Activated naive CD4-positive, alpha-beta T cell treated with Interleukin-2 at 50 U/mL for 16 hours (primary cell): ENCODE data around the gene FAM234A.

Experiments used
- DNase-seq: peaks from one replicate; pipeline ENCODE4 v3.0.0-alpha.2; 2020

FAM234A gene

GRCh38 chr16:283033-283805 lies 48.6 kb downstream of the FAM234A start, which contains the start of gene PDIA2:
Gene PDIA2, plus strand, starts transcription at chr16:283164. Its CDS starts 6 bp downstream, at chr16:283170.
- DNase-seq = no peak

DNA sequence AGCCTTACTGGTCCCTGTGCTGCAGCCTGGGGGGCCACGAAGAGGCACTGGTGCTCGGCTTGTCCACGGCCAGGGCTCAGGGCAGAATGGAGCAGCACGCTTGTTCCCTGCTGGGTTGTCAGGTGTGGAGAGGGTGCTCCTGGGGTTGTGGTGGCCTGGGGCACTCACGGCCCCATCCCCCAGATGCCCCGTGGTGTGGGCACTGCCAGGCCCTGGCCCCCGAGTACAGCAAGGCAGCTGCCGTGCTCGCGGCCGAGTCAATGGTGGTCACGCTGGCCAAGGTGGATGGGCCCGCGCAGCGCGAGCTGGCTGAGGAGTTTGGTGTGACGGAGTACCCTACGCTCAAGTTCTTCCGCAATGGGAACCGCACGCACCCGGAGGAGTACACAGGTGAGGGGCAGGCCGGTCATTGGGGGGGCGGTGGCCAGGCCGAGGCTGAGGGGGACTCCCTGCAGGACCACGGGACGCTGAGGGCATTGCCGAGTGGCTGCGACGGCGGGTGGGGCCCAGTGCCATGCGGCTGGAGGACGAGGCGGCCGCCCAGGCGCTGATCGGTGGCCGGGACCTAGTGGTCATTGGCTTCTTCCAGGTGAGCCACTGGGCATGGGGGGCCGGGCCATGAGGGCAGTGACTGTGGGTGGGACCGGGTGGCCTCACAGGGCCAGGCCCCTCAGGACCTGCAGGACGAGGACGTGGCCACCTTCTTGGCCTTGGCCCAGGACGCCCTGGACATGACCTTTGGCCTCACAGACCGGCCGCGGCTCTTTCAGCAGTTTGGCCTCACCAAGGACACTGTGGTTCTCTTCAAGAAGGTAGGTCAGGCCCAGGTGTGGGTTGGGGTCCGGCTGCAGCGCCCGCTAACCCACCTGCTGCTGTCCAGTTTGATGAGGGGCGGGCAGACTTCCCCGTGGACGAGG lies 49.8 kb downstream of the FAM234A start:
- no peak for DNase-seq

- no peak for DNase-seq
Observed at GRCh38 chr16:285146-286055, 50.8 kb downstream of the FAM234A start.

GRCh38 chr16:286491-287297 lies 52.1 kb downstream of the FAM234A start:
- DNase-seq = no peak

DNA sequence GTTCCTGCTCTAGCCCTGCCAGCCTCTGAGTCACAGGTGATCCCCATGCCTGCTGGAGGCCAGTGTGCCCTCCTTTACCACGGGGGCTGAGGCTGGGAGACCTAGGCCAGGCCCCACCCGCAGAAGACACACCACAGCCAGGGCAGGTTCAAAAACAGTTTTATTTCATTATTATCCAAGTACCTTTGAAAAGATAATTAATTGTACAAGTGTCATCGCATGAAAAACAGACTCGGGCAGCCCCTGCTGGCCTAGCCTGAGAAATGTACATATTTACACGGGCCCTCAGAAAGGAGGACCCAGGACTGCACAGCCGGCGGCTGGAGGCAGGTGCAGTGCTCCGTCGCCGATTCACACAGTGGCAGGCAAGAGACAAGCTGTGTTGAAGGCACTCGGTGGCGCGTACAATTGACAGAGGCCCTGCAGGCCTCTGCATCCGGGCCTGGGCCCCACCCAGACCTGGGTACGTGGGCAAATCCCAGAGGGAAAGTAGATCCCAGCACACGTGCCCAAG lies 52.7 kb downstream of the FAM234A start:
- no peak for DNase-seq

GRCh38 chr16:287981-288920 lies 53.6 kb downstream of the FAM234A start:
- no peak for DNase-seq

GRCh38 chr16:289395-289997 lies 54.9 kb downstream of the FAM234A start:
- no peak for DNase-seq

DNA sequence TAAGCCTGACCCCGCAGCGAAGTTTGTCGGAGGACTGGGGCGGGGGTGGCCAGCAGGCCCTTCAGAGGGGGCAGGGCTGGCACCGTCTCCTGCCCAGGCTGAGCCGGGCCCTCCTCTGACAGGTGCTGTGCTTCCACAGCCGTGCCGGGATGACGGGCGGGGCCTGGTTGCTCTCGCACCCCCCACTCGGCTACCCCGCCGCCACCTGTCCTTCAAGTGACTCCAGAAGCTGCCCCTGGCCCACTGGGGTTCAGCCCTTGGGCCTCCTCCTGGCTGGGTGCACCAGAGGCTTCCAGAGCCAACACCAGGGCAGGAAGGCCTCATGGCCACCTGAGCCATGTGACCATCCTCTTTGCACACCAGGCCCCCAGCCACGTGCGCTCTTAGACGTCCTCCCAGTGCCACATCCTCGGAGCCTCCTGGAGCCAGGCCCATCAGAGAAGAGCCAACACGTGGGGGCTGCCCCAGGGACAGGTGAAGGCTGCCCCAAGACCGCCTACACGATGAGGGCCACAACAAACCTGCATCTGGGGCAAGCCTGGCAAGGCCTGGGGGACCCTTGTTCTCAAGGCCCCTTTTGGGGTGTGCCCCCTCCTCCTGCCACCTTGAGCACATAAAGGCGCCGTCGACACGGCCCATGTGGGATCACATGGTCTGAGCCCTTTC lies 55.5 kb downstream of the FAM234A start:
- no peak for DNase-seq

DNA sequence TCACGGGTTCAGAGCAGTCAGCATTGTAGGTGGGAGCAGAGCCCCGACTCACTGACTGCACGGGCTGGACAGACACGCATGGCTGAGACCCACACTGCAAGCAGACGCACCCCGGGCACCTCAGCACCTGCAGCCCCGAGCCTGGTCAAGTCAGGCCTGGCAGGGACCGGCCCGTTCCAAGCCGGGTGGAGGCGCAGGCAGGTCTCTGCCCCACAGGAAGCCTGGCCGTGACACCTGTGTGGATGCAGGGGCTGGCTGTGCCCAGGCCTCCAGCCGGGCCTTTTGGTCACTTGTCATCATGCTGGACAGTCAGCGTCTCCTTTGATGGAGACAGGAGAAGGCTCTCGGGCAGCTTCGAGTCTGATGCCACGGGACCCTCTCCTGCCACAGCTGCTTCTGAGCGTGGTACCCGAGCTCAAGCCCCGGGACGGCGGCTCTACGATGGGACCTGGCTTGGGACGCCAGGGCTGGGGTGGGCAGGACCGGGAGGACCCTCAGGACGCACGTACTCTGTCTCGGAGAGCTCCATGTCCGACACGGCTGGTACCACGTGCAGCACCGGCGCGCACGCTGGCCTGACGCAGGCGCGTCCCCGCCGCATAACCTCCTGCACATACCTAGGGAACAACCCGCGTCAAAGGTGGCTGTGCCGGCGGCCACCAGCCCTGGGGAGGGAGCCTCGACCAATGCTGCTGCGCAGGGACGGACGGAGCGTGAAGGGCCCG lies 56.2 kb downstream of the FAM234A start:
- DNase-seq = no peak

DNA sequence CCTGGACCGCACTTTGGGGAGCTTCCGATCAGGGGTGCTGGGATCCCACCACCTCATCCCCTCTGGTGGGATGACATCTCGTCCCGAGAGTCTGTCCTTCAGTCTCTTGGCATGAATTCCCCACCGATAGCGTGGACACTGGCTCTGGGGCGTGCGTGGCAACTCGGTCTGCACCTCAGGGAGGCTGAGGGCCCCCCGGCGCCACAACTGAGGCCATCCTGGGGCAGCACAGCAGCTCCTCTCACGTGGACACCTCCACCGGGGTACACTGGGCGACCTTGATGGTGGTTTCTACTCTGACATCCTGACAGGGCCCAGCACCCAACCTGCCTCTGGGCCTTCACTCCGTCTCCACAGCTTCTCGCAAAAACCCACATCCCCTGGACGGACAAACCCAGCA lies 56.9 kb downstream of the FAM234A start:
- no peak for DNase-seq

DNA sequence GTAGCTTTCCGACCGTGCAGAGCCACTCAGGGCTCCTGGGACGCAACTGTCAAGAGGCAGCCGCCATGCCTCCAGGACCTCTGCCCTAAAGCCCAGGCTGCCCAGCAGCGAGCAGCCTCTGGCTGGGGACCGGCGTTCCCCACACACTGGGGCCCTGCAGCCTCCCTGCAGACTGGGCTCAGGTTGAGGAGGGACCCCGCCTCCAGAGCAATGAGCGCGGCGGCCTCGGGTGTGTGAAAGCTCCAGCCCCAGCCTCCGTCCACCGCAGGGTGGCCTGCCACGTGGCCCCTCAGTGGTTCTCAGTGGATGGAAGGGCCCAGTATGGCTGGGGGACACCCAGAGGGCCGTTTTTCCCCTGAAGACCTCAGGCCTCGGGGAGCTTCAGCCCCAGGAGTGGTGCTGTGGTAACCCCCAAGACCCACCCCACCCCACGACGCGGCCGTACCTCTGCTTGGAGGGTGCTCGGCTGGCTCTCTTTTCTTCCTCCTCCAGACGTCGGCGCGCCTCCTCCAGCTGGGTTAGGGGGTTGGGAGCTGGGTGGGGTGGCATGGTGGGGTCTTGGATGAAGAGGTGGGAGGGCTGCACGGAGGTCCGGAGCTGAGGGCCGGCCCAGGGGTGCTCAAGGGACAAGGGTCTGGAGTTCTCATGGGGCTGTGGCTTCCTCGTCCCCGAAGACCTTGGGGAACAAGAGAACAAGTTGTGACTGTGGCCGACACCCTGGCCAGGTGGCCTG lies 58.6 kb downstream of the FAM234A start:
- no peak for DNase-seq

DNA sequence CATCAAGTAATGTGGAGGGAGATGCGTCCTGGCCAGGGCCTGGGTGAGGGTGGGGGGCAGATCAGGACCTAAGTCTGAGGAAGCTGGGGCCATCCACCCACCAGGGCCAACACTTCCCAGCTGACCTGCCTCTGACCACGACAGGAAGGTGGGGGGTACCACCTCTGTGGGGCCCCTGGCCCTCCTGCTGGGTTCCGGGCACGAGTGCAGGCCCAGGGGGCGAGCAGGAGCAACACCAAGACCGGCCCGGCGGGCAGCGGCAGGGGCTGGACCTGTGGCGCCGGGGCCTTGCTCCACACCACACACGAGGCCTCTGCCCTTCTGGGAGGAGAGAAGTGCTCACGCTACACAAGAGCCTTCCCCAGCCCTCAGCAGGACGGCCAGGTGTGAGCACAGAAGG lies 61.7 kb downstream of the FAM234A start:
- DNase-seq = no peak

DNA sequence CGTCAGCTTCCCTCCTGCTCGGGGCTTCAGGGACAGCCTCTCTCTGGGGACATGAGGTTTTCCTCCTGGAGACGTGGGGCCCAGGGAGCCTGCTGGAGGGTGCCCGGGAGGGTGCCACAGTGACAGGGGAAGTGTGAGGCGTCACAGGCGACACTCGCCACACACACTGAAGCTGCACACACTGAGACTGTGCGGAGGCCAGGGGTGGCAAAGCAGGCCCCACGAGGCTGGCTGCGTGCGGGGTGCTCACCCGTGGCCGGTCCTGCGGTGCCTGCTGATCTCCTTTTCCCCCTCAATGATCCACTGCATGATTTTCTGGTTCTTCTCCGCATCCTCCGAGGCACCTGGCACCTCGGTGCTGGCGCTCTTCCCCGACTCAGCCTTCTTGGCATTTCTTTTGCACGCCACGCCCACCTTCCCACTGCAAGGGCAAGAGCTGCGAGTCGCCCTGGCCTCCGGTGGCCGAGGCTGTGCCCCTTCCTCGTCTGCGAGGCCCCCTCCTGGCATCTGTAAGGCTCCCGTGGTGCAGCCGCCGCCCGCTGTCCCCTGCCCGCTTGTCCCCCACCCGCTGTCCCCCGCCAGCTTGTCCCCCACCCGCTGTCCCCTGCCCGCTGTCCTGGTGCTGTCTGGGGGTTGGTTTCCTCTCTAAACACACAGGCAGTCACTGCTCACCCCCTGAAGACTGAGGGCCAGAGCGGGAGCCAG lies 62.3 kb downstream of the FAM234A start:
- DNase-seq = no peak

DNA sequence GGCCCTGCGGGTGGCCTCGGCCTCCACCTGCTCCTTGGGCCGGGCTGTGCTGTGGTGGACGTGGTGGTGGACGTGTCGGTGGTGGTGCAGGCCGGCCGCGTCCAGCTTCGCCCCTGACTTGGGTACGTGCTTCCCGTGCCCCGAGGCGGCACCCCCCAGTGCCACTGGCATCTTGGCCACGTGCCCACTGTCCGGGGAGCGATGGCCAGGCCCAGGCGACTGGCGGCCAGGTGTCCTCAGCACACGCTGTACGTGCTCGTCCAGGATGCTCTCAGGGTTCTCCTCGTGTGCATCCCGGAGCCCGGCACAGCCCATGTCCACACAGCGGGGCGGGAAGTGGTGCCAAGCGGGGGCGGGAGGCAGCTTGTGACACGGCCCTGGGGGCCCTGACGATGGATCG lies 63.2 kb downstream of the FAM234A start:
- no peak for DNase-seq

GRCh38 chr16:301235-301634 lies 66.6 kb downstream of the FAM234A start:
- DNase-seq = no peak

GRCh38 chr16:301950-302349 lies 67.3 kb downstream of the FAM234A start:
- no peak for DNase-seq

GRCh38 chr16:303760-304505 lies 69.3 kb downstream of the FAM234A start:
- DNase-seq = no peak
